IMR-90 (cell line): ENCODE data around the gene MAB21L3. TPM values are rescaled to one million over a fixed set of nuclear protein-coding genes. Genes with fewer than 3 reads are reported as not detected.

Source experiments
- ATAC-seq: fragments of 200-7000 bp; cut with Tn5 transposase; 2 replicates; pipeline ENCODE4 v1.9.1; 2020; ENCODE audit warnings: low read depth, mild to moderate bottlenecking, moderate library complexity
- BruUV-seq: library from RNA; stranded (reverse); fragments of 400-500 nt; replicated peaks from 2 replicates; lab custom pipeline; 2021; lab: Mats Ljungman, UMichigan
- CTCF ChIA-PET: fragments of 300-600 bp; formaldehyde crosslinking; extraction: SDS; loops from one replicate; lab custom pipeline; 2021; ENCODE audit warnings: antibody characterized with exemption; lab: Yijun Ruan, JAX
- POLR2A ChIA-PET: fragments of 300-600 bp; sonication (Branson Sonifier 250); formaldehyde crosslinking; loops from one replicate; lab custom pipeline; 2022; ENCODE audit warnings: antibody characterized with exemption; ENCODE audit not compliant: unreplicated experiment; lab: Charles Lee
- DNase-seq: peaks from one replicate; pipeline ENCODE4 v3.0.0; 2013
- H2AFZ ChIP-seq: replicated peaks from 2 replicates; pipeline ENCODE3; 2013; ENCODE audit warnings: low read length, mild to moderate bottlenecking; ENCODE audit not compliant: poor library complexity
- H2AK5ac ChIP-seq: 2 replicates; pipeline ENCODE4 v1.6.1; 2013; ENCODE audit warnings: low read depth, low read length, inconsistent platforms
- H2AK9ac ChIP-seq: replicated peaks from 2 replicates; pipeline ENCODE3; 2013; ENCODE audit warnings: mild to moderate bottlenecking, low read depth, low read length, moderate library complexity; ENCODE audit not compliant: poor library complexity
- H2BK120ac ChIP-seq: 2 replicates; pipeline ENCODE4 v1.6.1; 2013; ENCODE audit warnings: low read depth, low read length, inconsistent platforms
- H2BK15ac ChIP-seq: 3 replicates; pipeline ENCODE4 v1.6.1; 2013; ENCODE audit warnings: low read depth, low read length, inconsistent platforms
- H2BK20ac ChIP-seq: 2 replicates; pipeline ENCODE4 v1.6.1; 2013; ENCODE audit warnings: low read depth, mild to moderate bottlenecking, inconsistent platforms, low read length, moderate library complexity
- H2BK5ac ChIP-seq: 2 replicates; pipeline ENCODE4 v1.6.1; 2013; ENCODE audit warnings: mild to moderate bottlenecking, low read depth, low read length, inconsistent platforms; ENCODE audit not compliant: poor library complexity, severe bottlenecking
- H3K14ac ChIP-seq: replicated peaks from 2 replicates; pipeline ENCODE4 v1.6.1; 2013; ENCODE audit warnings: low read depth, low read length, inconsistent platforms
- H3K18ac ChIP-seq: 2 replicates; pipeline ENCODE4 v1.6.1; 2013; ENCODE audit warnings: low read depth, low read length, control low read depth
- H3K23ac ChIP-seq: 2 replicates; pipeline ENCODE4 v1.6.1; 2013; ENCODE audit warnings: low read depth, low read length, inconsistent platforms
- H3K27ac ChIP-seq: 2 replicates; pipeline ENCODE4 v1.5.1; 2013; ENCODE audit warnings: mild to moderate bottlenecking, control low read depth, low read length; ENCODE audit not compliant: insufficient read depth
- H3K27me3 ChIP-seq: 2 replicates; pipeline ENCODE4 v1.6.1; 2013; ENCODE audit warnings: low read length; ENCODE audit not compliant: control insufficient read depth, insufficient read depth
- H3K36me3 ChIP-seq: 2 replicates; pipeline ENCODE4 v1.6.1; 2013; ENCODE audit warnings: low read length, mixed read lengths; ENCODE audit not compliant: control insufficient read depth, insufficient read depth
- H3K4ac ChIP-seq: 2 replicates; pipeline ENCODE4 v1.6.1; 2013; ENCODE audit warnings: low read depth, low read length, inconsistent platforms
- H3K4me1 ChIP-seq: 2 replicates; pipeline ENCODE4 v1.6.1; 2013; ENCODE audit warnings: low read length, mixed read lengths; ENCODE audit not compliant: control insufficient read depth, insufficient read depth
- H3K4me2 ChIP-seq: 2 replicates; pipeline ENCODE4 v1.6.1; 2013; ENCODE audit warnings: low read depth, mild to moderate bottlenecking, control low read depth, low read length, moderate library complexity
- H3K4me3 ChIP-seq: 2 replicates; pipeline ENCODE4 v1.5.1; 2013; ENCODE audit warnings: low read depth, mild to moderate bottlenecking, control low read depth, low read length, moderate library complexity; ENCODE audit not compliant: insufficient read depth
- H3K56ac ChIP-seq: 2 replicates; pipeline ENCODE4 v1.6.1; 2013; ENCODE audit warnings: low read length, inconsistent platforms; ENCODE audit not compliant: insufficient read depth; ENCODE audit errors: extremely low read depth
- H3K79me1 ChIP-seq, 2 experiments: 2 replicates each; pipeline ENCODE4 v1.6.1; 2013; ENCODE audit warnings: low read length in 2 of 2, inconsistent platforms in 1 of 2, low read depth in 1 of 2
- H3K9ac ChIP-seq: 2 replicates; pipeline ENCODE4 v1.6.1; 2013; ENCODE audit warnings: low read depth, low read length, control low read depth
- H3K9me1 ChIP-seq: 2 replicates; pipeline ENCODE4 v1.6.1; 2013; ENCODE audit warnings: low read length, inconsistent platforms; ENCODE audit not compliant: insufficient read depth
- H3K9me3 ChIP-seq: 2 replicates; pipeline ENCODE4 v1.6.1; 2013; ENCODE audit warnings: low read length; ENCODE audit not compliant: control insufficient read depth, insufficient read depth
- H4K20me1 ChIP-seq: 2 replicates; pipeline ENCODE4 v1.6.1; 2013; ENCODE audit warnings: low read length, inconsistent platforms; ENCODE audit not compliant: insufficient read depth
- H4K5ac ChIP-seq: 2 replicates; pipeline ENCODE4 v1.6.1; 2013; ENCODE audit warnings: mild to moderate bottlenecking, low read depth, low read length, control low read depth
- H4K8ac ChIP-seq, 2 experiments: 2 replicates each; pipeline ENCODE4 v1.6.1; 2013; ENCODE audit warnings: low read depth in 2 of 2, low read length in 2 of 2, control low read depth in 1 of 2, inconsistent platforms in 1 of 2
- H4K91ac ChIP-seq: 2 replicates; pipeline ENCODE4 v1.6.1; 2013; ENCODE audit warnings: low read depth, low read length, inconsistent platforms; ENCODE audit not compliant: insufficient read depth
- BHLHE40 ChIP-seq: fragments of 150-350 bp; IDR thresholded peaks from 2 replicates; pipeline ENCODE4 v1.6.1; 2016; ENCODE audit warnings: mild to moderate bottlenecking, low read depth, low read length
- CEBPB ChIP-seq: IDR thresholded peaks from 2 replicates; pipeline ENCODE4 v1.6.1; 2012; ENCODE audit warnings: low read depth, low read length, improper control_type of control experiment
- CTCF ChIP-seq: conservative IDR thresholded peaks from 2 replicates; pipeline ENCODE4 v1.5.1; 2012; ENCODE audit warnings: mild to moderate bottlenecking, low read depth, low read length, improper control_type of control experiment
- FOS ChIP-seq: fragments of 150-350 bp; IDR thresholded peaks from 2 replicates; pipeline ENCODE4 v1.6.1; 2016; ENCODE audit warnings: low read depth, low read length
- MAFK ChIP-seq: IDR thresholded peaks from 2 replicates; pipeline ENCODE4 v1.6.1; 2012; ENCODE audit warnings: low read depth, low read length, improper control_type of control experiment
- MAZ ChIP-seq: IDR thresholded peaks from 2 replicates; pipeline ENCODE4 v1.6.1; 2012; ENCODE audit warnings: low read depth, mild to moderate bottlenecking, low read length, improper control_type of control experiment, moderate library complexity, borderline replicate concordance
- MXI1 ChIP-seq: IDR thresholded peaks from 2 replicates; pipeline ENCODE4 v1.6.1; 2012; ENCODE audit warnings: low read depth, mild to moderate bottlenecking, low read length, moderate library complexity, borderline replicate concordance
- NFE2L2 ChIP-seq: fragments of 150-350 bp; IDR thresholded peaks from 2 replicates; pipeline ENCODE4 v1.6.1; 2016; ENCODE audit warnings: low read depth, mild to moderate bottlenecking, low read length
- POLR2A ChIP-seq: IDR thresholded peaks from 2 replicates; pipeline ENCODE4 v1.6.1; 2012; ENCODE audit warnings: mild to moderate bottlenecking, low read depth, low read length
- RAD21 ChIP-seq: IDR thresholded peaks from 2 replicates; pipeline ENCODE4 v1.6.1; 2012; ENCODE audit warnings: low read length, improper control_type of control experiment
- RCOR1 ChIP-seq: IDR thresholded peaks from 2 replicates; pipeline ENCODE4 v1.6.1; 2012; ENCODE audit warnings: mild to moderate bottlenecking, low read length, improper control_type of control experiment; ENCODE audit not compliant: insufficient replicate concordance
- SMC3 ChIP-seq: fragments of 150-350 bp; IDR thresholded peaks from 2 replicates; pipeline ENCODE4 v1.6.1; 2016; ENCODE audit warnings: low read depth, mild to moderate bottlenecking, antibody characterized with exemption, low read length, moderate library complexity
- WGBS, 2 experiments: methylation state at CpG; one replicate each; pipeline versions ENCODE4 v1.1.5 to v1.1.7; 2013; ENCODE audit warnings: missing lambda C conversion rate in 2 of 2; ENCODE audit not compliant: insufficient read length in 1 of 2; ENCODE audit errors: extremely low coverage in 2 of 2; 5-methylcytosine and 5-hydroxymethylcytosine counted together
- dilution Hi-C: fragments of 300-500 bp; cut with HindIII; formaldehyde crosslinking; loops from one replicate; pipeline ENCODE4 v1.14.3; 2018; ENCODE audit warnings: low sequenced_read_pairs; ENCODE audit not compliant: unreplicated experiment
- in situ Hi-C: fragments of 300-500 bp; cut with MboI; formaldehyde crosslinking; loops from 3 replicates; pipeline ENCODE4 v1.14.3; 2019; ENCODE audit warnings: low sequenced_read_pairs, inconsistent platforms, mixed read lengths
- intact Hi-C: fragments of 100-400 bp; cut with micrococcal nuclease; formaldehyde crosslinking; loops from 2 replicates; pipeline ENCODE4 v1.10.0; 2022
- polyA plus RNA-seq, 3 experiments: library from polyadenylated mRNA; depleted of rRNA; stranded (reverse); fragments of >200 nt; gene quantifications; 2 replicates each; pipeline ENCODE4 v1.2.3, GENCODE V29; 2012; ENCODE audit warnings: low replicate concordance in 1 of 3
- total RNA-seq: library from RNA; depleted of rRNA; stranded (reverse); fragments of >200 nt; gene quantifications from 2 replicates; pipeline ENCODE4 v1.2.3, GENCODE V29; 2012

The MAB21L3 gene
- total and polyA plus RNA-seq, 2 of the 4 experiments (the other 2 are of a cell fraction) = not detected

GRCh38 chr1:116067566-116067890 is 43.7 kb upstream of the MAB21L3 start:
- Histone ChIP-seq H2BK20ac (peak overlapping the region; percentile 63), H2AK5ac (no peak overlapping the region), H2BK120ac (peak overlapping the region; percentile 79), H2AK9ac (no peak overlapping the region), H3K9ac (no peak overlapping the region), H3K27me3 (no peaks in the 10 kb centered on the region), H4K5ac (no peak overlapping the region), H3K9me3 (no peaks in the 10 kb centered on the region), H3K4ac (peak overlapping the region; percentile 66), H3K4me3 (no peak overlapping the region), H3K36me3 (no peaks in the 10 kb centered on the region), H3K4me2 (no peak overlapping the region), H3K79me1 (no peaks in the 10 kb centered on the region), H2AFZ (no peak overlapping the region), H4K91ac (peak overlapping the region; percentile 38; the same call in 1 of the 2 replicates), H2BK15ac (no peak overlapping the region; the same call in 2 of the 3 replicates), H3K18ac (no peak overlapping the region), H3K23ac (0 out of 2 replicates have a peak overlapping the region, but pooled peaks have one; percentile 29), H2BK5ac (no peak overlapping the region), H3K56ac (peak overlapping the region; percentile 36; the same call in 1 of the 2 replicates), H3K4me1 (no peaks in the 10 kb centered on the region), H3K14ac (0 out of 2 replicates have a peak overlapping the region, but pooled peaks have one; percentile 39), H4K8ac (peak overlapping the region in 1 of 2 experiments; percentile 32; a peak in 2 of 4 replicates), H3K27ac (peak overlapping the region; percentile 17; the same call in 1 of the 2 replicates), H4K20me1 (no peaks in the 10 kb centered on the region), H3K9me1 (no peaks in the 10 kb centered on the region)
- DNase-seq (peak; percentile 51), ATAC-seq (peak; percentile 53)
- BruUV-seq = no TSS peak
- 0% methylated on average over 1 of the region's 2 CpGs; no CpG with 5 or more reads in 1 of the 2 experiments for WGBS, 2 experiments
- POLR2A ChIA-PET = no interaction called here
- in situ Hi-C loops (no loop called here), intact Hi-C loops (no loop called here), dilution Hi-C loops (no loop called here)
- TF ChIP-seq MXI1 (no peak), POLR2A (no peak), MAFK (no peak), FOS (no peak), CEBPB (no peak), SMC3 (no peak), CTCF (no peak), NFE2L2 (no peak), RCOR1 (no peak), MAZ (no peak), RAD21 (no peak), BHLHE40 (no peak)
- CTCF ChIA-PET = interaction anchor here (0.8 kb wide), 1 partner anchor 108 kb away, joined by 3 read pairs; no protein-coding TSS in a partner anchor
